Neural progenitor cell (in vitro differentiated cells): ENCODE results near the gene NCOR2. TPM values are rescaled to one million over a fixed set of nuclear protein-coding genes. Genes with fewer than 3 reads are reported as not detected.

Source experiments
- DNase-seq: peaks from one replicate; pipeline ENCODE4 v3.0.0-alpha.2; 2016; ENCODE audit warnings: low spot score
- H2AFZ ChIP-seq: fragments of 200-600 bp; sonication (generic); replicated peaks from 2 replicates; pipeline ENCODE4 v1.6.1; 2016; ENCODE audit warnings: antibody characterized with exemption
- H3F3A ChIP-seq: fragments of 200-600 bp; sonication (generic); 2 replicates; pipeline ENCODE4 v1.6.1; 2016; ENCODE audit warnings: antibody characterized with exemption, low read depth
- H3K27ac ChIP-seq: fragments of 200-600 bp; sonication (generic); 2 replicates; pipeline ENCODE4 v1.5.1; 2016; ENCODE audit warnings: mild to moderate bottlenecking
- H3K27me3 ChIP-seq: fragments of 200-600 bp; sonication (generic); 2 replicates; pipeline ENCODE4 v1.6.1; 2016; ENCODE audit warnings: mild to moderate bottlenecking, moderate library complexity
- H3K36me3 ChIP-seq: fragments of 200-600 bp; sonication (generic); 2 replicates; pipeline ENCODE4 v1.5.1; 2016
- H3K4me1 ChIP-seq: fragments of 200-600 bp; sonication (generic); 2 replicates; pipeline ENCODE4 v1.6.1; 2016; ENCODE audit warnings: mixed run types
- H3K4me2 ChIP-seq: fragments of 200-600 bp; sonication (generic); 2 replicates; pipeline ENCODE4 v1.6.1; 2016
- H3K4me3 ChIP-seq: fragments of 200-600 bp; sonication (generic); 2 replicates; pipeline ENCODE4 v1.5.1; 2016
- H3K79me2 ChIP-seq: fragments of 200-600 bp; sonication (generic); 2 replicates; pipeline ENCODE4 v1.6.1; 2016; ENCODE audit warnings: low read depth
- H3K9ac ChIP-seq: fragments of 200-600 bp; sonication (generic); 2 replicates; pipeline ENCODE4 v1.6.1; 2016
- H3K9me3 ChIP-seq: fragments of 200-600 bp; sonication (generic); 2 replicates; pipeline ENCODE4 v1.5.1; 2016; ENCODE audit warnings: low read depth
- H4K20me1 ChIP-seq: fragments of 200-600 bp; sonication (generic); 2 replicates; pipeline ENCODE4 v1.6.1; 2016; ENCODE audit warnings: low read depth
- H3K27ac Mint-ChIP-seq: 3 replicates; pipeline ENCODE4 v1.8.0; 2021; ENCODE audit warnings: mixed read lengths
- H3K27me3 Mint-ChIP-seq: 2 replicates; pipeline ENCODE4 v1.8.0; 2022; ENCODE audit warnings: low read depth, mild to moderate bottlenecking, inconsistent platforms, moderate library complexity, mixed read lengths; ENCODE audit not compliant: insufficient read depth
- H3K36me3 Mint-ChIP-seq: 3 replicates; pipeline ENCODE4 v1.8.0; 2021; ENCODE audit warnings: mixed read lengths
- H3K4me1 Mint-ChIP-seq: 3 replicates; pipeline ENCODE4 v1.8.0; 2021; ENCODE audit warnings: mixed read lengths
- H3K4me3 Mint-ChIP-seq: 3 replicates; pipeline ENCODE4 v1.8.0; 2021; ENCODE audit warnings: mild to moderate bottlenecking, moderate library complexity, mixed read lengths
- H3K9me3 Mint-ChIP-seq: 3 replicates; pipeline ENCODE4 v1.8.0; 2020; ENCODE audit warnings: mixed read lengths
- EZH2 ChIP-seq: fragments of 200-600 bp; sonication (generic); IDR thresholded peaks from 2 replicates; pipeline ENCODE4 v1.6.1; 2017; ENCODE audit warnings: antibody characterized with exemption, mild to moderate bottlenecking, moderate library complexity
- EZH2phosphoT487 ChIP-seq: fragments of 200-600 bp; sonication (generic); IDR thresholded peaks from 2 replicates; pipeline ENCODE4 v1.6.1; 2017; ENCODE audit warnings: antibody characterized with exemption
- total RNA-seq: library from RNA; depleted of rRNA; stranded (reverse); fragments of >200 nt; gene quantifications from 2 replicates; pipeline ENCODE4 v1.2.3, GENCODE V29; 2015; ENCODE audit warnings: low replicate concordance
- TF ChIP-seq, protein P1 (sequence below): fragments of 200-600 bp; sonication (generic); IDR thresholded peaks from 2 replicates; pipeline ENCODE4 v1.5.1; 2017; ENCODE audit warnings: antibody characterized with exemption, mild to moderate bottlenecking

NCOR2 gene
- total RNA-seq, 1 donor from 2014 or later, result 14.3 TPM

DNA sequence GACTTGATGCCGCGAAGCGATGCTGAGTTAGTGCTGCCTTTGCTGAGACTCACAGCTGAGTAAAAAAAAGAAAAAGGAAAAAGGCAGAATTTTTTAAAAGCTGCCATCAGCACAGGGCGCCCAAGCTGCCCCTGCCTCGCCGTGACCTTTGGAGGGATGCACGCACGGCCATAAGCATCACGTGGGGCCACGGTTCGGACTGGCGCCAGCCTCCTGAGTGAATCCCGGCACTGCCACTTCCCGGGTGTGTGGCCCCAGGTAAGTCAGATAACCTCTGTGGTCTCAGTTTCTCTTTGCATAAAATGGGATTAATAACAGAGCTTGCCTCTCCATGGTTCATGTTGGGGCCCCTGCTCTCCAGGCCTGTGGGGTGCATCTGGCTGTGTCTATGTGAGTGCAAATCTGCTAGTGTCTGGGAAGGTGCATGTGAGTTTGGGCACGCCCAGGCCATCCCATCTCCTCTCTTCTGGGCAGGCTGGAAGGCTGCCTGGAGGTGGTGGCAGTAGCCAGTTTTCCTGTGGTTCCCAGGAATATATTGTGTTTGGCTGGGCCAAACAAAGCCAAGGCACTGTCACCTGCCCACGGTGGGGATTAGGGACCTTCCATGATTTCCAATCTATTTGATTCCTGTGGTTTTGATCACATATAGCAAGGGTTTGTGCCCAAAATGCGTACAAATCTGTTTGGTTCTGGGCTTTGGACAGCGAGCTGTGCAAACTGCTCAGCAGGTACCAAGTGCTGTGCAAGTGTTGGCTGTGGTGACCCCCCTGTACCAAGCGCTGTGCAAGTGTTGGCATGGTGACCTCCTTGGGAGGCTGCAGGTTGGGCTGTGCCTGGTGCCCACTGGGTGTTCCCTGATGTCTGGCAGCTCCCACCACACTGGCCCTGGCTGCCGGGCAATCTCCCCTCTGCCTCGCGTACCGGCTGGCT is 43.5 kb upstream of the NCOR2 start:
- no peak for DNase-seq
- Histone ChIP-seq H2AFZ (no peak overlapping the region), H3K9ac (no peak overlapping the region), H3K9me3 (no peaks in the 10 kb centered on the region), H3K79me2 (no peaks in the 10 kb centered on the region), H3K4me1 (peaks cover 2% of the 10 kb centered on the region), H3K27me3 (no peaks in the 10 kb centered on the region), H3K4me2 (no peak overlapping the region), H3K4me3 (no peak overlapping the region), H3F3A (peaks cover 3% of the 10 kb centered on the region), H3K36me3 (no peaks in the 10 kb centered on the region), H3K27ac (no peak overlapping the region), H4K20me1 (no peaks in the 10 kb centered on the region)
- Mint-ChIP-seq H3K36me3 (no peaks in the 10 kb centered on the region), H3K4me1 (peaks cover 16% of the 10 kb centered on the region), H3K9me3 (peaks cover 2% of the 10 kb centered on the region), H3K4me3 (no peak overlapping the region), H3K27ac (no peak overlapping the region), H3K27me3 (peaks cover 19% of the 10 kb centered on the region)
- TF ChIP-seq, protein P1, sequence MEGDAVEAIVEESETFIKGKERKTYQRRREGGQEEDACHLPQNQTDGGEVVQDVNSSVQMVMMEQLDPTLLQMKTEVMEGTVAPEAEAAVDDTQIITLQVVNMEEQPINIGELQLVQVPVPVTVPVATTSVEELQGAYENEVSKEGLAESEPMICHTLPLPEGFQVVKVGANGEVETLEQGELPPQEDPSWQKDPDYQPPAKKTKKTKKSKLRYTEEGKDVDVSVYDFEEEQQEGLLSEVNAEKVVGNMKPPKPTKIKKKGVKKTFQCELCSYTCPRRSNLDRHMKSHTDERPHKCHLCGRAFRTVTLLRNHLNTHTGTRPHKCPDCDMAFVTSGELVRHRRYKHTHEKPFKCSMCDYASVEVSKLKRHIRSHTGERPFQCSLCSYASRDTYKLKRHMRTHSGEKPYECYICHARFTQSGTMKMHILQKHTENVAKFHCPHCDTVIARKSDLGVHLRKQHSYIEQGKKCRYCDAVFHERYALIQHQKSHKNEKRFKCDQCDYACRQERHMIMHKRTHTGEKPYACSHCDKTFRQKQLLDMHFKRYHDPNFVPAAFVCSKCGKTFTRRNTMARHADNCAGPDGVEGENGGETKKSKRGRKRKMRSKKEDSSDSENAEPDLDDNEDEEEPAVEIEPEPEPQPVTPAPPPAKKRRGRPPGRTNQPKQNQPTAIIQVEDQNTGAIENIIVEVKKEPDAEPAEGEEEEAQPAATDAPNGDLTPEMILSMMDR, result no peak
- TF ChIP-seq EZH2phosphoT487, result no peak

DNA sequence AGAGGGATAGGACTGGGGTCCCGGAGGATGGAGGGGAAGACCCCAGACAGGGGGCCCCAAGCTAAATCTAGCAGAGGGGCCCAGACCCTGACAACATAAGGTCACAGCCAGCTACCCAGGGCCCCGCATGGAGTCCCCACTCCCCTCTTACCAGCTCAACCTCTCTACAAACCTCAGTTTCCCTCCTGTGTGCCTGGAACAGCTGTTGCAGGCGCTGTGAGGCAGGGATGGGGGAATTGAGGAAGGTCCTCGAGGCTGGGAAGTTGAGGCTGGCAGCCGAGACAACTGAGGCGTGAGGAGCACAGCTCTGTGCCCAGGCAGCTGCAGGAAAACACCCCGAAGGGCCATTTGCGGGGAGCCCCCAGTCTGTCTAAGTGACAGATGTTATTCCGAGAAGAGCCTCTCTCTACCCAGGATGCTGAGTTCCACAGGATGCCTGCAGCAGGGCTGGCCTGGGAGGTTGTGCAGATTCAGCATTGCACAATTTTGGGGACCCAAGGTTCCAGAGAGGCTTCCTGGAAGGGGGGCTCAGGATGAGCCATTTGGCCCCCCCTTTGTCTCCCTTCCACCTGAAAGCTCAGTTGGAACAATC is 42.7 kb upstream of the NCOR2 start:
- peaks cover 11% of the 10 kb centered on the region for H3F3A ChIP-seq
- Mint-ChIP-seq H3K27ac (no peak overlapping the region), H3K27me3 (peaks cover 21% of the 10 kb centered on the region), H3K4me1 (peaks cover 19% of the 10 kb centered on the region), H3K9me3 (peaks cover 2% of the 10 kb centered on the region), H3K4me3 (no peak overlapping the region), H3K36me3 (no peaks in the 10 kb centered on the region)
- no peak for DNase-seq
- H3K79me2 ChIP-seq, result no peaks in the 10 kb centered on the region
- no peaks in the 10 kb centered on the region for H4K20me1 ChIP-seq
- H3K9me3 ChIP-seq, result no peaks in the 10 kb centered on the region
- H3K9ac ChIP-seq, result no peak overlapping the region
- H3K27me3 ChIP-seq, result no peaks in the 10 kb centered on the region
- H3K4me1 ChIP-seq, result peaks cover 7% of the 10 kb centered on the region
- H2AFZ ChIP-seq, result no peak overlapping the region
- H3K27ac ChIP-seq, result no peak overlapping the region
- no peak overlapping the region for H3K4me2 ChIP-seq
- TF ChIP-seq EZH2phosphoT487 (no peak), EZH2 (no peak)
- TF ChIP-seq, protein P1, result no peak
- no peaks in the 10 kb centered on the region for H3K36me3 ChIP-seq
- H3K4me3 ChIP-seq, result no peak overlapping the region

DNA sequence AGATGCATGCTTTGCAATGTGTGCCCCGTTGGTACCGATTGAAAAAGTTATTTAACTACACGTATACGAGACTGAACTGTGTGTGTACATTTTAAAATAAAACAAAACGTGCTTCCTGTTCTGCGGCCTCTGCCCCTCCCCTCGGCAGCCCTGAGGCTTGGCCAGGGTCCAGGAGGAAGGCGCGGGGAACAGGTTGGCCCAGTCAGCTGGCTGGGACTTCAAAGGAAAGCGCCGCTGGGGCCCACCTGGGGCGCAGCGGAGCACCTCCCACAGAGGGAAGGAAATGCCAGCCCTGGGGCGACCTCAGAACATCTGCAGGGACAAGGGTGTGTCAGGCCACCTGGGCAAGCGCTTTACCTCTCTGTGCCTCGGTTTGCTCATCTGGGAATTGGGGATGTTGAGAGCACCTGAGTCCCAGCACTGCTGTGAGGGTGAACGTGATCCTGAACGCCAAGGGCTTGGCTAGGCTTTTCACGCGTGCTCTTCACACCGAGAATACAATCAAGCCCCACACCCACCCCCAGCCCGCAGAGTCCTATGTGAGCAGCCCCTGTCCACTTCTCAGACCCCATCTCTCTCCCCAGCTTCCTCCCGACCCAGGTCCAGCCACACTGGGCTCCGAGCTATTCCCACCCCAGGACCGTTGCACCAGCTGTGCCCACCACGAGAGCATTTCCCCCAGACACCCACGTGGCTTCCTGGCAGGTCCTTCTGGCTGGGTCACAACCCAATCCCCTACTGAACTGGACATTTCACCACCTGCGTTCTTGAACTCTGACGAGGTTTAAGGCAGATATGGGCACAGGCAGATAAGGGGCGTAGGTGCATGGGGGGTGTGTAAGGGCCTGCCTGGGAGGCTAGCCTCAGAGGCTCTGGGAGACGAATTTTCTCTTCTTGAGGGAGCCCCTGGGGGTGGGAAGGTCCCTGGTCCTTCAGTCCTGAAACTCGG is 41.9 kb upstream of the NCOR2 start:
- Histone ChIP-seq H3K9ac (no peak overlapping the region), H3K4me2 (no peak overlapping the region), H4K20me1 (no peaks in the 10 kb centered on the region), H3K9me3 (no peaks in the 10 kb centered on the region), H2AFZ (no peak overlapping the region), H3F3A (peaks cover 11% of the 10 kb centered on the region), H3K36me3 (no peaks in the 10 kb centered on the region), H3K27ac (no peak overlapping the region), H3K27me3 (no peaks in the 10 kb centered on the region), H3K4me1 (peaks cover 7% of the 10 kb centered on the region), H3K79me2 (no peaks in the 10 kb centered on the region), H3K4me3 (no peak overlapping the region)
- Mint-ChIP-seq H3K36me3 (no peaks in the 10 kb centered on the region), H3K27ac (peak overlapping the region; percentile 82), H3K4me3 (peak overlapping the region; percentile 33), H3K9me3 (peaks cover 2% of the 10 kb centered on the region), H3K27me3 (peaks cover 24% of the 10 kb centered on the region), H3K4me1 (peaks cover 22% of the 10 kb centered on the region)
- no peak for DNase-seq
- TF ChIP-seq EZH2phosphoT487 (no peak), EZH2 (no peak)
- TF ChIP-seq, protein P1, result no peak
